A673 (cell line): Measurements from ENCODE around the gene CLSTN1.

ENCODE experiments used
- CTCF ChIP-seq: fragments of 300-800, 200-600 bp; sonication (generic); conservative IDR thresholded peaks from 2 replicates; pipeline ENCODE4 v1.5.1; 2017; ENCODE audit warnings: low read depth, mild to moderate bottlenecking, antibody characterized with exemption, low read length, moderate library complexity, mixed read lengths
- EZH2 ChIP-seq: fragments of 200-600 bp; sonication (generic); IDR thresholded peaks from 2 replicates; pipeline ENCODE4 v1.6.1; 2017; ENCODE audit warnings: borderline replicate concordance, low read depth, mild to moderate bottlenecking, mixed read lengths, antibody characterized with exemption, low read length; ENCODE audit not compliant: poor library complexity, severe bottlenecking

GRCh38 chr1:9794081-9794480 lies 29.7 kb downstream of the CLSTN1 start:
- TF ChIP-seq CTCF (no peak), EZH2 (no peak)
